Ascending aorta (tissue), 2 donors: ENCODE results near the gene AMELX. TPM values are rescaled to one million over a fixed set of nuclear protein-coding genes. Genes with fewer than 3 reads are reported as not detected.
A peak's percentile ranks its signal among the peaks of the same experiment; 100 is the strongest.

ENCODE experiments used
- DNase-seq, 2 donors: peaks; one replicate each; pipeline ENCODE4 v3.0.0-alpha.2; 2019; ENCODE audit warnings: low spot score in 2 of 2
- H3K27ac ChIP-seq, 2 donors: fragments of 200-600 bp; sonication (generic); one replicate each; pipeline ENCODE4 v1.5.1; 2016 to 2017; ENCODE audit warnings: mild to moderate bottlenecking in 1 of 2
- H3K27me3 ChIP-seq: fragments of 200-600 bp; sonication (generic); one replicate; pipeline ENCODE4 v1.5.1; 2017
- H3K36me3 ChIP-seq, 2 donors: fragments of 200-600 bp; sonication (generic); one replicate each; pipeline ENCODE4 v1.5.1; 2016
- H3K4me1 ChIP-seq, 2 donors: fragments of 200-600 bp; sonication (generic); one replicate each; pipeline ENCODE4 v1.5.1; 2016 to 2017; ENCODE audit warnings: mild to moderate bottlenecking in 1 of 2
- H3K4me3 ChIP-seq, 2 donors: fragments of 200-600 bp; sonication (generic); one replicate each; pipeline ENCODE4 v1.5.1; 2016 to 2017; ENCODE audit warnings: mild to moderate bottlenecking in 1 of 2
- H3K9me3 ChIP-seq, 2 donors: fragments of 200-600 bp; sonication (generic); one replicate each; pipeline ENCODE4 v1.5.1; 2016
- CTCF ChIP-seq, 3 experiments: fragments of 200-600 bp in 2 of 3; fragments of 450-650 bp in 1 of 3; sonication (generic) in 2 of 3; IDR thresholded peaks; one replicate each; pipeline ENCODE4 v1.5.1; 2016 to 2019; ENCODE audit warnings: antibody characterized with exemption in 3 of 3, mild to moderate bottlenecking in 1 of 3, moderate library complexity in 1 of 3
- intact Hi-C: fragments of 100-400 bp; cut with DNase I; formaldehyde crosslinking; loops from one replicate; pipeline ENCODE4 v1.15.1; 2023
- total RNA-seq: library from RNA; depleted of rRNA; stranded (reverse); fragments of >200 nt; gene quantifications from one replicate; pipeline ENCODE4 v1.1.0, GENCODE V29; 2016

The AMELX gene
- total RNA-seq, 1 donor from 2014 or later, result not detected

GRCh38 chrX:11259437-11259836, 33.8 kb upstream of the AMELX start:
- H3K27ac ChIP-seq, result no peak overlapping the region
- no peaks in the 10 kb centered on the region for H3K9me3 ChIP-seq
- H3K36me3 ChIP-seq, result no peaks in the 10 kb centered on the region
- intact Hi-C loops, result no loop called here
- no peak for DNase-seq
- H3K4me1 ChIP-seq, result no peaks in the 10 kb centered on the region
- H3K4me3 ChIP-seq, result no peak overlapping the region
- no peaks in the 10 kb centered on the region for H3K27me3 ChIP-seq
- no peak for TF ChIP-seq CTCF (IDR thresholded peaks at IDR 0.05)

- no peaks in the 10 kb centered on the region for H3K27me3 ChIP-seq
- H3K27ac ChIP-seq, result no peak overlapping the region
- no peaks in the 10 kb centered on the region for H3K9me3 ChIP-seq
- TF ChIP-seq CTCF (IDR thresholded peaks at IDR 0.05), result no peak
- no peaks in the 10 kb centered on the region for H3K36me3 ChIP-seq
- no peak for DNase-seq
- no peaks in the 10 kb centered on the region for H3K4me1 ChIP-seq
- intact Hi-C loops, result no loop called here
- no peak overlapping the region for H3K4me3 ChIP-seq
Measured at GRCh38 chrX:11261260-11261659, 32.0 kb upstream of the AMELX start.

- H3K9me3 ChIP-seq, result no peaks in the 10 kb centered on the region
- H3K4me1 ChIP-seq, result peaks cover 0 to 1% of the 10 kb centered on the region in 2 donors
- intact Hi-C loops, result no loop called here
- no peak overlapping the region for H3K4me3 ChIP-seq
- H3K27me3 ChIP-seq, result no peaks in the 10 kb centered on the region
- no peak for DNase-seq
- no peaks in the 10 kb centered on the region for H3K36me3 ChIP-seq
- peak overlapping the region in 1 of 2 donors; percentile 24 for H3K27ac ChIP-seq
- TF ChIP-seq CTCF (IDR thresholded peaks at IDR 0.05), result no peak
Measured at GRCh38 chrX:11264925-11265324, 28.3 kb upstream of the AMELX start.

- Histone ChIP-seq H3K27ac (peak overlapping the region in 1 of 2 donors; percentile 24), H3K4me1 (peaks cover 0 to 2% of the 10 kb centered on the region in 2 donors), H3K36me3 (no peaks in the 10 kb centered on the region), H3K4me3 (peak overlapping the region in 1 of 2 donors; percentile 44), H3K27me3 (no peaks in the 10 kb centered on the region), H3K9me3 (no peaks in the 10 kb centered on the region)
- no peak for DNase-seq
- TF ChIP-seq CTCF (IDR thresholded peaks at IDR 0.05), result no peak
- intact Hi-C loops, result no loop called here
Measured at GRCh38 chrX:11265352-11265751, 27.9 kb upstream of the AMELX start.

- Histone ChIP-seq H3K27me3 (no peaks in the 10 kb centered on the region), H3K27ac (no peak overlapping the region), H3K36me3 (no peaks in the 10 kb centered on the region), H3K4me1 (peaks cover 0 to 2% of the 10 kb centered on the region in 2 donors), H3K4me3 (no peak overlapping the region), H3K9me3 (no peaks in the 10 kb centered on the region)
- intact Hi-C loops, result no loop called here
- DNase-seq, result no peak
- no peak for TF ChIP-seq CTCF (IDR thresholded peaks at IDR 0.05)
Measured at GRCh38 chrX:11266573-11267003, 26.6 kb upstream of the AMELX start.

GRCh38 chrX:11267425-11267824, 25.8 kb upstream of the AMELX start:
- Histone ChIP-seq H3K36me3 (no peaks in the 10 kb centered on the region), H3K27ac (no peak overlapping the region), H3K9me3 (no peaks in the 10 kb centered on the region), H3K4me3 (no peak overlapping the region), H3K4me1 (peaks cover 0 to 2% of the 10 kb centered on the region in 2 donors), H3K27me3 (no peaks in the 10 kb centered on the region)
- TF ChIP-seq CTCF (IDR thresholded peaks at IDR 0.05), result no peak
- intact Hi-C loops, result no loop called here
- no peak for DNase-seq
